Stimulated activated CD8-positive, alpha-beta memory T cell treated with anti-CD3 and anti-CD28 coated beads, Interleukin-15, amount 100 ng/mL, for 24 hours (primary cell): Measurements from ENCODE around the gene GP9.
"Not testable (repeated sequence)": the region's sequence is repeated elsewhere in the genome, so short reads cannot be mapped to it uniquely, and the experiment has no call there.

Source experiments
- DNase-seq: peaks from one replicate; pipeline ENCODE4 v3.0.0-alpha.2; 2020; ENCODE audit warnings: low read depth

The GP9 gene

GRCh38 chr3:129050556-129051295, 9.9 kb upstream of the GP9 start:
- DNase-seq = no peak

DNA sequence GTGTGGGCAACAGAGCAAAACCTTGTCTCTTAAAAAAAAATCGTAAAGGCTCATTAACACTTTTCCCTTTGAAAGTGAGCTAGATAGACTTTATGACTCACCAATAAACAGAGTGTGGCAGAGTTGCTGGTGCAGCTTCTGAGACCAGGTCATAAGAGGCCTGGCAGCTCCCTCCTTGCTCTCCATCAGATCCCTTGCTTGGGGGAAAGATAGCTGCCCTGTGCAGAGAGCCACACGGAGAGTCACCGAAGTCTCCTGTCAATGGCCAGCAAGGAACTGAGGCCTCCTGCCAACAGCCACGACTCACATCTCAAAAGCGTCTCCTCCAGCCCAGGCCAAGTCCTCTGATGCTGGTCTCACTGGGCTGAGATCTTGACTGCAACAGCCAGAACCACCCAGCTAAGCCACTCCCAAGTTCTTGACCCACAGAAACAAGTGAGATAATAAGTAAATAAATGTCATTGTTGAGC, 8.7 kb upstream of the GP9 start:
- DNase-seq = no peak

GRCh38 chr3:129052675-129053074, 7.9 kb upstream of the GP9 start:
- no peak for DNase-seq

GRCh38 chr3:129054605-129055104, 5.9 kb upstream of the GP9 start:
- DNase-seq = no peak

DNA sequence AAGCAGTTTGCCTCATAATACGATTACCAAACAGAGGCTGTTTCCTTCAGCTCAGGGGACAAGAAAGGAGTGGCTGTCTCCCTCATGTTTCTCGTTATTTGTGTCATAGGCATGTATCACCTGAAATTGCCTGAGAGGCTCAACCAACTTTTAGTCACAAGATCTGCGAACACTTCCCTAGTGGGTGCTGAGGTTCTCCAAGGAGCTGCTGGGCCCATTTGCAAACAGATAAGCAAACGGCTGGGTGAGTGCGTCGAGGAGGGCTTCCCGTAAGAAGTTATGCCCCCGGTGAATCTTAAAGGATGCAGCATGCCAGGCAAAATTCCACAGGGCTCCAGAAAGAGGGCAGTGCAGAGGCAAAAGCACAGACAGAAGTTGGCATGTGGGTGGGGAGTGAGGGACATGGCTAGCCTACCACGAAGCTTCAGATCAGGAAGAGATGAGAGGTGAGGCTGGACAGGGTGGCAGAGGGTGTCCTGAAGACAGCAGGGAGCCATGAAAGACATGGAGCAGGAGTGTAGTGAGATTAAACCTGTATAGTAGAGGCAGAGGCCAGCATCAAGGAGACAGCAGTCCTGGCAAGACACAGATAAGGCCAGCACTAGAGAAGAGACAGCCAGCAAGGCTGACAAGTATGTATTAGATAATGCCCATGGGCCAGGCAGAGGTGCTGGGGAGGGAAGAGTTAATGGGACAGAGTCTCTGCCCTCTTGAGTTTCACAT, 4.0 kb upstream of the GP9 start:
- DNase-seq = no peak

GRCh38 chr3:129057249-129057648, 3.3 kb upstream of the GP9 start:
- no peak for DNase-seq

DNA sequence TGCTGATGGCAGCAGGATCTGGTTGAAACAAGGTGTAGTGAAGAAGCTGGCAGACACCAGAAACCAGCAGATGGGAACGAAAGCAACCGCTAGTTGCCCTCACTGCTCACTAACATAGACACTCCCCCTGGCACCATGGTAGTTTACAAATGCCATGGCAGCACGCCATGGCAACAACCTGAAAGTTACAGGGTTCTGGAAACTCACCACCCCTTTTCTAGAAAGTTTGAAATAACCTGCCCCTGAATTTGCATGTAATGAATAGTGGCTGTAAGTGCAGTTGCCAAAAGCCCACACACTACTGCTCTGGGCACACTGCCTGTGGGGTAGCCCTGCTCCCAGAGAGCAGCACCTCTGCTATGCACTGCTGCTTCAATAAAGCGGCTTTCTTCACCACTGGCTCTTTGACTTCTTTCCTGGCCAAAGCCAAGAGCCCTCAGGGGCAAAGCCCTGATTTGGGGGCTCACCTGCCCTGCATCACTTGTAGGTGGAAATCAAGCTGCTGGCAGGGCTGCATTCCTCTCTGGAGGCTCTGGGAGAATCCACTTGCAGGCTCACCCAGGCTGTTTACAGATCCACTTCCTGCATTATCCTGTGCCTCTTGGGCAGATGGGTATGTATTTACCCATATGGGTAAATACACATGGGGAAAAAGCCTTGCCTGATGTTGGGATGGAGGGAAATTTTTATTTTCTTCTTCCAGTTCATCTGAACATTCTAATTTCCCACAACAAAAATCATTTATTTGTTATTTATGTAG, 2.0 kb upstream of the GP9 start:
- no peak for DNase-seq

- no peak for DNase-seq
Measured at GRCh38 chr3:129059311-129059958, 1.1 kb upstream of the GP9 start.

GRCh38 chr3:129061023-129061887, 676 bp downstream of the GP9 start:
- no peak for DNase-seq

- no peak for DNase-seq
Measured at GRCh38 chr3:129061888-129062834, 1.6 kb downstream of the GP9 start.

DNA sequence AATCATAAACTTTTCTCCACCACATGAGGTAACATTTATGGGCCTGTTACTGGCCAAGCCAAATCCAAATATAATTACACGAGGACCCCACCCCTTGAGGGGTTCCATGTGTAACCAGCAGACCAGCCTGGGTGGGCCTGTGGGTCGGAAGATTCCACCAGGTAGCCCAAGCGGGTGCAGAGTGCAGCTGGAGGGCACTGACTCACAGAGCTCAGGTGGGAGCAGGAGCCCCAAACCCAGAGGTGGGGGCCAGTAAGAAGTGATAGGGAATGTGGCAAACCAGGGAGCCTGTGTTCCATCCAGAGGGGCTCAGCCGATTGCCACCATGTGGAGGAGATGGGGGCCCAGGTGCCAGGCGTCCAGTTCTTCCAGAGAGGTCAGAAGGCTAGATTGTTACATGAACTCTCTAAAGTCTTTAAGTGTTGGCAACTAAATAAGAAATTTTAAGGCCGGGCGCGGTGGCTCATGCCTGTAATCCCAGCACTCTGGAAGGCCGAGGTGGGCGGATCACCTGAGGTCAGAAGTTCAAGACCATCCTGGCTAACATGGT, 2.6 kb downstream of the GP9 start:
- no peak for DNase-seq

- DNase-seq = no peak
Measured at GRCh38 chr3:129063841-129064482, 3.4 kb downstream of the GP9 start.

DNA sequence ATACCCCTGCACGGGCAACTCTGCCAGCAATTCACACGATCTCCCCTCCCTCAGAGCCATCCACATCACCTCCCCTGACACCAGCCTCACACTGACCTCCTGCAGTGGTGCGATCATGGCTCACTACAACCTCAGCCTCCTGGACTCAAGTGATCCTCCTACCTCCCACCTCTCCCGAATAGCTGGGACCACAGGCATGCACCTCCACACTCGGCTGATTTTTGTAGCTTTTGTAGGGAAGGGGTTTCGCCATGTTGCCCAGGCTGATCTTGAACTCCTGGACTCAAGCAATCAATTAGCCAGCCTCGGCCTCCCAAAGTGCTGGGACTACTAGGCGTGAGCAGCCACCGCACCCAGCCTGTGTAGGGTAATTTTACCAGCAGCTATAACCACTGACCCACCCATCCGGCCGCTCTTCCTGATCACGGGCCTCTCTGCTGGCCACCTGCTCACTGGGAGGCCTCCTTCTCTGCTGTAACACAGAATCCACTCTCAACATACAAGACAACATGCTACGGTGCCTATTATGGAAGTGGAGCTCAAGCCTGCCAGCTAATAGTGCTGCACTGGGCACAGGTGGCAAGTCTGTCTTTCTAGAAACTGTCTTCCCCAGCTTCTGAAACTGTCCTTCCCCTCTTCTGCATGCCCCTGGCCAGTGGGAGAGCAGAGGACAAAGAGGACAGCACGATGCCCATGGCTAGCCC, 4.6 kb downstream of the GP9 start:
- no peak for DNase-seq

- no peak for DNase-seq
Measured at GRCh38 chr3:129065720-129066073, 5.1 kb downstream of the GP9 start.

- DNase-seq = not testable (repeated sequence)
Measured at GRCh38 chr3:129067719-129068118, 7.1 kb downstream of the GP9 start.

DNA sequence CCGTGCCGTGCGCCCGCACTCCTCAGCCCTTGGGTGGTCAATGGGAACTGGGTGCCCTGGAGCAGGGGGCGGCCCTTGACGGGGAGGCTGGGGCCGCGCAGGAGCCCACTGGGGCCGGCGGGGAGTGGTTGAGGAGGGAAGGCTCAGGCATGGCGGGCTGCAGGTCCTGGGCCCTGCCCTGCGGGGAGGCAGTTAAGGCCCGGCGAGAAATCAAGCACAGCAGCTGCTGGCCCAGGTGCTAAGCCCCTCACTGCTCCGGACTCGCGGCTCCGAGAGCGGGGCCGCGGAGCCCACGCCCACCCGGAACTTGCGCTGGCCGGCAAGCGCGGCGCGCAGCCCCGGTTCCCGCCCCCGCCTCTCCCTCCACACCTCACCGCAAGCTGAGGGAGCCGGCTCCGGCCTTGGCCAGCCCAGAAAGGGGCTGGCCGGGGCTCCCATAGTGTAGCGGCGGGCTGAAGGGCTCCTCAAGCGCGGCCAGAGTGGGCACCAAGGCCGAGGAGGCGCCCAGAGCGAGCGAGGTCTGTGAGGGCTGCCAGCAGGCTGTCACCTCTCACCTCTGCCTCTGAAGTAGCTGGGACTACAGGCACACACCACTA, 7.8 kb downstream of the GP9 start:
- DNase-seq = no peak

DNA sequence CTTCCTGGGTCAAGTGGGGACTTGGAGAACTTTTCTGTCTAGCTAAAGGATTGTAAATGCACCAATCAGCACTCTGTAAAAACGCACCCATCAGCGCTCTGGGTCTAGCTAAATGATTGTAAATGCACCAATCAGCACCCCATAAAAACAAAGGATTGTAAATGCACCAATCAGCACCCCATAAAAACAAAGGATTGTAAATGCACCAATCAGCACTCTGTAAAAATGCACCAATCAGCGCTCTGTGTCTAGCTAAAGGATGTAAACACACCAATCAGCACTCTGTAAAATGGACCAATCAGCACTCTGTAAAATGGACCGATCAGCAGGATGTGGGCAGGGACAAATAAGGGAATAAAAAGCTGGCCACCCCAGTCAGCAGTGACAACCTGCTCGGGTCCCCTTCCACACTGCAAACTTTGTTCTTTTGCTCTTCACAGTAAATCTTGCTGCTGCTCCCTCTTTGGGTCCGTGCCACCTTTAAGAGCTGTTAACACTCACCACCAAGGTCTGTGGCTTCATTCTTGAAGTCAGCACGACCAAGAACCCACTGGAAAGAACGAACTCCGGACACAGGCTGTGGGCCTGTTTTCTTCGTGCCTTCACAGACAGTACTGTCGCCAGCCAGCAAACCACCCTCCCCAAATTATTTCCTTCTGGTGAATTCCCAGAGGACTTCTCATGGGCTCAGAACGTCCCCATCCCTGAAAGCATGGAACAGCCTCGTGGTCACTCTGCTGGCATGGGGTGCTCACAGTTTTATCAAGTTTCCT, 8.9 kb downstream of the GP9 start:
- not testable (repeated sequence) for DNase-seq
